MCF 10A (cell line): ENCODE measurements around the gene SERPINB5. TPM values are rescaled to one million over a fixed set of nuclear protein-coding genes. Genes with fewer than 3 reads are reported as not detected.
A peak's percentile ranks its signal among the peaks of the same experiment; 100 is the strongest.

Source experiments
- BruUV-seq: library from RNA; stranded (reverse); fragments of 400-500 nt; replicated peaks from 2 replicates; lab custom pipeline; 2021; lab: Mats Ljungman, UMichigan
- CTCF ChIA-PET: fragments of 300-600 bp; sonication (Branson Sonifier 250); formaldehyde crosslinking; extraction: SDS; loops from one replicate; lab custom pipeline; 2021; ENCODE audit warnings: antibody characterized with exemption, inconsistent platforms; lab: Yijun Ruan, JAX
- POLR2A ChIA-PET: fragments of 300-600, 350-650 bp; sonication (Branson Sonifier 250); formaldehyde crosslinking; extraction: SDS; loops from one replicate; lab custom pipeline; 2020; ENCODE audit warnings: antibody characterized with exemption, inconsistent platforms; lab: Yijun Ruan, JAX
- DNase-seq: peaks from one replicate; pipeline ENCODE4 v3.0.0-alpha.2; 2018; ENCODE audit not compliant: unreplicated experiment
- H3K27ac Mint-ChIP-seq: one replicate; pipeline ENCODE4 v1.8.0; 2022; ENCODE audit warnings: mild to moderate bottlenecking, low read depth, mixed read lengths; ENCODE audit not compliant: unreplicated experiment
- H3K27me3 Mint-ChIP-seq: one replicate; pipeline ENCODE4 v1.8.0; 2022; ENCODE audit warnings: mixed read lengths; ENCODE audit not compliant: insufficient read depth, unreplicated experiment
- H3K36me3 Mint-ChIP-seq: one replicate; pipeline ENCODE4 v1.8.0; 2022; ENCODE audit warnings: mild to moderate bottlenecking, moderate library complexity, mixed read lengths; ENCODE audit not compliant: insufficient read depth, unreplicated experiment
- H3K4me1 Mint-ChIP-seq: one replicate; pipeline ENCODE4 v1.8.0; 2022; ENCODE audit warnings: mixed read lengths; ENCODE audit not compliant: insufficient read depth, unreplicated experiment
- H3K4me3 Mint-ChIP-seq: one replicate; pipeline ENCODE4 v1.8.0; 2022; ENCODE audit warnings: mild to moderate bottlenecking, moderate library complexity, mixed read lengths; ENCODE audit not compliant: unreplicated experiment
- H3K9me3 Mint-ChIP-seq: one replicate; pipeline ENCODE4 v1.8.0; 2022; ENCODE audit warnings: mixed read lengths; ENCODE audit not compliant: unreplicated experiment
- intact Hi-C: fragments of 100-400 bp; cut with micrococcal nuclease; formaldehyde crosslinking; loops from 2 replicates; pipeline ENCODE4 v1.14.1; 2022
- total RNA-seq: library from RNA; stranded (reverse); gene quantifications from 2 replicates; pipeline ENCODE4 v1.2.3, GENCODE V29; 2022
- TF ChIP-seq, protein P1 (sequence below): fragments of 200-600 bp; IDR thresholded peaks from one replicate; pipeline ENCODE4 v1.8.0; 2022; ENCODE audit warnings: antibody characterized with exemption, mild to moderate bottlenecking; ENCODE audit not compliant: unreplicated experiment

Gene SERPINB5
- total RNA-seq, 1 experiment from 2014 or later = 330 TPM

DNA sequence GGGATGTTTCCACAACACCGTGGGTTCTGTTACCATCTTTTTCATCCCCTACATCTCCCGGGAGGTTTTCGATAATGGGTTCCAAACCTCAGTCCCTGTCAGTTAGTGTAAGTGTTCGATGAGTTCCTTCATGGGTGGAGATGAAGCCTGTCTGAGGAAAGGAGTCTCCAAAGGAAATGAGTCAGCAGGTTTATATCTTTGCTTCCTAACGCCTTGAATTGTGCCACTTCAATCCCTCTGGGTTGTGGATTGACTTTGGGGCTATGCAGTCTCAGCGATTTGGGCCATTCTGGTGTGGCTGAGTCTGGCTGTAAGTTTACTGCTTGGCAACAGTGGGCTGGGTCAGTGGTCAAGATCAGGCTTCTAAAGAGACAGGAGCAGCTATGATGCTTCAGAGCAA, 1.2 kb downstream of the SERPINB5 start:
- no TSS peak for BruUV-seq
- Mint-ChIP-seq H3K27me3 (no peaks in the 10 kb centered on the region), H3K4me1 (peaks cover 34% of the 10 kb centered on the region), H3K27ac (peak overlapping the region; percentile 99), H3K9me3 (no peaks in the 10 kb centered on the region), H3K4me3 (peak overlapping the region; percentile 95), H3K36me3 (peaks cover 43% of the 10 kb centered on the region)
- intact Hi-C loops = loop anchor here (1.0 to 2.0 kb wide), 3 partner anchors 39 to 111 kb away; partner anchors contain the start of gene KDSR
- peak; percentile 71 for DNase-seq
- POLR2A ChIA-PET = interaction anchor here (0.6 to 14.1 kb wide), 24 partner anchors 8 to 955 kb away, joined by 3 to 863 read pairs (median 4); partner anchors contain the start of genes KDSR, VPS4B and ZCCHC2
- TF ChIP-seq, protein P1, sequence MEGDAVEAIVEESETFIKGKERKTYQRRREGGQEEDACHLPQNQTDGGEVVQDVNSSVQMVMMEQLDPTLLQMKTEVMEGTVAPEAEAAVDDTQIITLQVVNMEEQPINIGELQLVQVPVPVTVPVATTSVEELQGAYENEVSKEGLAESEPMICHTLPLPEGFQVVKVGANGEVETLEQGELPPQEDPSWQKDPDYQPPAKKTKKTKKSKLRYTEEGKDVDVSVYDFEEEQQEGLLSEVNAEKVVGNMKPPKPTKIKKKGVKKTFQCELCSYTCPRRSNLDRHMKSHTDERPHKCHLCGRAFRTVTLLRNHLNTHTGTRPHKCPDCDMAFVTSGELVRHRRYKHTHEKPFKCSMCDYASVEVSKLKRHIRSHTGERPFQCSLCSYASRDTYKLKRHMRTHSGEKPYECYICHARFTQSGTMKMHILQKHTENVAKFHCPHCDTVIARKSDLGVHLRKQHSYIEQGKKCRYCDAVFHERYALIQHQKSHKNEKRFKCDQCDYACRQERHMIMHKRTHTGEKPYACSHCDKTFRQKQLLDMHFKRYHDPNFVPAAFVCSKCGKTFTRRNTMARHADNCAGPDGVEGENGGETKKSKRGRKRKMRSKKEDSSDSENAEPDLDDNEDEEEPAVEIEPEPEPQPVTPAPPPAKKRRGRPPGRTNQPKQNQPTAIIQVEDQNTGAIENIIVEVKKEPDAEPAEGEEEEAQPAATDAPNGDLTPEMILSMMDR = no peak
- CTCF ChIA-PET = interaction anchor here (0.7 to 5.4 kb wide), 5 partner anchors 33 to 112 kb away, joined by 3 to 47 read pairs (median 4); no protein-coding TSS in a partner anchor

- H3K27ac Mint-ChIP-seq = no peak overlapping the region
- DNase-seq = peak; percentile 22
- H3K4me1 Mint-ChIP-seq = peaks cover 38% of the 10 kb centered on the region
- peak overlapping the region; percentile 95 for H3K4me3 Mint-ChIP-seq
- BruUV-seq = no TSS peak
- no peaks in the 10 kb centered on the region for H3K27me3 Mint-ChIP-seq
- H3K9me3 Mint-ChIP-seq = no peaks in the 10 kb centered on the region
- intact Hi-C loops = loop anchor here (2.0 kb wide), 2 partner anchors 69 to 113 kb away; partner anchors contain the start of gene KDSR
- TF ChIP-seq, protein P1 = no peak
- ChIA-PET CTCF (interaction anchor here (1.5 to 5.4 kb wide), 3 partner anchors 13 to 40 kb away, joined by 4 to 47 read pairs (median 30); no protein-coding TSS in a partner anchor), POLR2A (interaction anchor here (0.7 to 14.1 kb wide), 14 partner anchors 7 to 115 kb away, joined by 3 to 863 read pairs (median 17); partner anchors contain the start of gene VPS4B)
- H3K36me3 Mint-ChIP-seq = peaks cover 61% of the 10 kb centered on the region
Observed at GRCh38 chr18:63479826-63480225, 3.1 kb downstream of the SERPINB5 start.

DNA sequence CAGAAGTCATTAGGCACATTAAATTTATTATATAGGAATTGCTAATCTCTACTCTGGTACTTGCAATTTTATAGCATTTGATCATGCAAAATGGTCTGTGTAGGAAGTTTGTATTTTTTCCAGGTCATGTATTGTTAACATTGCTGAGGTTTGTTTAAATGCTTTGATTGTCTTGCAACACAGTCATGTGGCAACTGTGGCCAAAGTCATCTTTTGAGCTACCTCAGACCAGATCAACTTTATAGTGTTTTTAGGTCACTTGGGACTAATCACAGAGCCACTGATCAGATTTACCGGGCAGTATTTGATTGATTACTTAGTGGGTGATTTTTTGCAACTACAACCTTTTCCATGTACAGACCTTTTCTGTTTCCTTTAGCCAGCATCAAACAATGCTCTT, 3.7 kb downstream of the SERPINB5 start:
- H3K27me3 Mint-ChIP-seq = no peaks in the 10 kb centered on the region
- TF ChIP-seq, protein P1 = no peak
- H3K27ac Mint-ChIP-seq = no peak overlapping the region
- peaks cover 68% of the 10 kb centered on the region for H3K36me3 Mint-ChIP-seq
- no TSS peak for BruUV-seq
- H3K9me3 Mint-ChIP-seq = no peaks in the 10 kb centered on the region
- intact Hi-C loops = no loop called here
- ChIA-PET POLR2A (interaction anchor here (0.9 to 14.1 kb wide), 13 partner anchors 8 to 116 kb away, joined by 3 to 863 read pairs (median 23); partner anchors contain the start of gene VPS4B), CTCF (interaction anchor here (3.8 kb wide), 1 partner anchor 41 kb away, joined by 30 read pairs; no protein-coding TSS in a partner anchor)
- peaks cover 33% of the 10 kb centered on the region for H3K4me1 Mint-ChIP-seq
- H3K4me3 Mint-ChIP-seq = peak overlapping the region; percentile 95
- peak; percentile 40 for DNase-seq

- ChIA-PET POLR2A (interaction anchor here (1.0 to 14.1 kb wide), 9 partner anchors 8 to 116 kb away, joined by 3 to 863 read pairs (median 43); partner anchors contain the start of gene VPS4B), CTCF (interaction anchor here (1.0 kb wide), 1 partner anchor 261 kb away, joined by 3 read pairs; no protein-coding TSS in a partner anchor)
- TF ChIP-seq, protein P1 = no peak
- DNase-seq = peak; percentile 40
- Mint-ChIP-seq H3K4me3 (peak overlapping the region; percentile 95), H3K27me3 (no peaks in the 10 kb centered on the region), H3K9me3 (no peaks in the 10 kb centered on the region), H3K36me3 (peaks cover 72% of the 10 kb centered on the region), H3K27ac (no peak overlapping the region), H3K4me1 (peaks cover 34% of the 10 kb centered on the region)
- no TSS peak for BruUV-seq
- intact Hi-C loops = no loop called here
Observed at GRCh38 chr18:63480915-63481314, 4.2 kb downstream of the SERPINB5 start.
